Measurements from ENCODE around the gene BACE1-AS. TPM values are rescaled to one million over a fixed set of nuclear protein-coding genes. Genes with fewer than 3 reads are reported as not detected.
A peak's percentile ranks its signal among the peaks of the same experiment; 100 is the strongest.
"Not testable (repeated sequence)": the region's sequence is repeated elsewhere in the genome, so short reads cannot be mapped to it uniquely, and the experiment has no call there.

Gene BACE1-AS
- total RNA-seq, 2 donors from 2014 or later: 9.7 to 10.1 TPM

DNA sequence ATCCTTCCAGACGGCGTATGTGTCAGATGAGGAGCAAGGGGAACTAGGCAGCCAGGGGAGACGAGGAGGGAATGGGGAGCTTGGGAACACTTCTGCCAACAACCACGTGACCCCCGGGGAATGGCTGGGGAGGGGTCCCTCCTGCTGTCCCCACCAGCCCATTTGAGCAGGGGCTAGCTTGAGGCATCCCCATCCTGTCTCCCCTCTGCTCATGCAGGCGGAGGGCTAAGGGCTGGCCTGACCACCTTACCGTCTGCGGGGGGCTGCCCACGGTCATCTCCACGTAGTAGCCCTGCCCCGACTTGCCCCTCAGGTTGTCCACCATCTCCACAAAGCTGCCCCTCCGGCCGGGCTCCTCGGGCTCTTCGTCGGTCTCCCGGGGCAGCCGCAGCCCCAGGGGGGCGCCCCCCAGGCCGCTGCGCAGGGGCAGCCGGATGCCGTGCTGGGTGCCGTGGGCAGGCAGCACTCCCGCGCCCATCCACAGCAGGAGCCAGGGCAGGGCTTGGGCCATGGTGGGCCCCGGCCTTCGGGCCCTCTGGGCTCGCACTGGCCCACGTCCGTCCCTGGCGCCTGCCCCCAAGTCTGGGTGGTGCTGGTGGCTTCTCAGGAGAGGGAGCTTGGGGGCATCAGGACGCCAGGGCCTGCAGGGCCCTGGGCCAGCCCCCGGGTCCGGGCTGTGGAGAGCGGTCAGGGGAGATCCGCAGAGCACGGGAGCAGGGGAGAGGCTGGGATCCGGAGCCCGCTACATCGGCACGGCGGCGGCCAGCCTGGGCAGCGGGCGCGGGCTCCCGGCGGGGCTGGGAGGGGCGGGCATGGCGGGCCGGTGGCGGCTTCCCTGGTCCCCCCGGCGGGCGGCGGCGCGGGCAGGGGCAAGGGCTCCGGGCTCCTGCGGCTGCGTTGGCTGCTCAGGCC is 24.4 kb downstream of the BACE1-AS start:
- DNase-seq (ENCODE audit: low spot score): peak; percentile 78
- intact Hi-C loops (cut with DNase I): loop anchor here in 1 of 2 donors (1.0 kb wide), 1 partner anchor 24 kb away; no protein-coding TSS in a partner anchor

DNA sequence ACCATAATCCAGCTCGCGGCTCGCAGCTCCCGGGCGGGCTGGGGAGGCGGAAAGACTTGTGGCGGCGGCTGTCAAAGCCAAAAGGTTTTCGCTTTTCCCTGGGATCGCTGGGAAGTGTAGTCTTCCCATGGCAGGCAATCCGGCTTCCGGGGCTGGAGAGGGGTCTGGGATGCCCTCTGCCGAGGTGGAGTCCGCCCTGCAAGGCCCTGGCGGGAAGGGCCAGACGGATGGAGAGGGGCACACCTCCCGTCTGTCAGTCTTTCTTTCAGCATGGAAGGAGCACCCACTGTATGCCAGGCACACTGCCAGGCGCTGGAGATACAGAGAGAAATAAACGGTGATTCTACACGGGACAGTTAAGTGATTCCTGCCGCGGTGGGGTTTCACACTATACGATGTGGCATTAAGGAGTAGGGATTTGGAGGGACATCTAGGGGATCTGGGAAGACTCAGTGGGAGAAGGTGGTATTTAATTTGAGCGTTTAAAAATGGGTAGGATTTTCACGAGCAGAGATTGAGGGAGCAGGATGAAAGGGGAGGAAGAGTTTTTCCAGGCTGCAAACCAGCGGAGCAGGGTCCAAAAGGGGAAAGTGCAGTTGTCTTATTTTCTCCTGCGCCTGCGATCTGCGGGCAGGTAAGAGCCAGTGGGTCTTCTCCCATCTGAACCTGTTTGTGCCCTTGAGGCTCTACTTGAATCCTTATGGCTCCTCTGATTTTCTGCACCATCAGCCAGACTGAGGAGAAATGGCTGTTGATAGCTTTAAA is 25.2 kb downstream of the BACE1-AS start, which contains the start of gene BACE1:
Gene BACE1, minus strand, starts transcription at position 60 of the 765 bp plus-strand sequence. CDS start 461 bp downstream, outside the sequence.
- intact Hi-C loops (cut with DNase I): loop anchor here in 1 of 2 donors (1.0 kb wide), 1 partner anchor 23 kb away; no protein-coding TSS in a partner anchor
- DNase-seq (ENCODE audit: low spot score): peak; percentile 94

DNA sequence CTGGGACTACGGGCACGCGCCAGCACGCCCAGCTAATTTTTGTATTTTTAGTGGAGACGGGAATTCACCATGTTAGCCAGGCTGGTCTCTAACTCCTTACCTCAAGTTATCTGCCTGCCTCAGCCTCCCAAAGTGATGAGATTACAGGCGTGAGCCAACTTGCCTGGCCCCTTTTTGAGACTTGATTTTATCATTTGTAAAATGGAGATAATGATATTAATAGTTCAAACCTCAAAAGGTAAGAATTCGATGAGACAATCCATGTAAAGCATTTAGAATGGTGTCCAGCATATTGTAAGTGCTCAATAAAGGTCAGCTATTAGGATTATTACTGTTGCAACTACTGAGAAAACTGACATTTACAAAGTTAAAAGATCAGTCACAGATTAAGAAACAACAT is 27.6 kb downstream of the BACE1-AS start:
- no peak for DNase-seq (ENCODE audit: low spot score)
- intact Hi-C loops (cut with DNase I): no loop called here

DNA sequence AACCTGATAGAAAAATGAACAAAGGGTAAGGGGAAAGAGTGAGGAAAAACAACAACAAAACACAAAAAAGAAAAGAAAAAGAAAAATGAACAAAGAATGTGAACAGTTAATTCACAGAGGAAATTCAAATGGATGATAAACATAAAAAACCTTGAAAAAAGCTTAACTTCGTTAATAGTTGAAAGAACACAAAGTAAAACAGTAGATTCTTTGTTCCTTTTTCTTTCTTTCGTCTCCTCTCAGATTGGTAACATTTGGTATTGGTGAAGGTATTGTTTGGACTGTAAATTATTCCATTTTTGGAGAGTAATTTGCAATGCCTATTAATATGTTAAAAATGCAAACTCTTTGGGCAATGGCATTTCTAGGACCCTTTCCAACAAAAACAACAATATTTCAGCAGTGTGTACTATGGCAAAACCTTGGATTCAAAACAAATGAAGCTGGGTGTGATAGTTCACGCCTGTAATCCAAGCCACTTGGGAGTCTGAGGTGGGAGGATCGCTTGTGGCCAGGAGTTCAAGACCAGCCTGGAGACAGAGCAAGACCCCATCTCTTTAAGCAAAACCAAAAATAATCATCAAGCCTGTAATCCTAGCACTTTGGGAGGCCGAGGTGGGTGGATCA is 28.2 kb downstream of the BACE1-AS start:
- intact Hi-C loops (cut with DNase I): no loop called here
- DNase-seq (ENCODE audit: low spot score): no peak

DNA sequence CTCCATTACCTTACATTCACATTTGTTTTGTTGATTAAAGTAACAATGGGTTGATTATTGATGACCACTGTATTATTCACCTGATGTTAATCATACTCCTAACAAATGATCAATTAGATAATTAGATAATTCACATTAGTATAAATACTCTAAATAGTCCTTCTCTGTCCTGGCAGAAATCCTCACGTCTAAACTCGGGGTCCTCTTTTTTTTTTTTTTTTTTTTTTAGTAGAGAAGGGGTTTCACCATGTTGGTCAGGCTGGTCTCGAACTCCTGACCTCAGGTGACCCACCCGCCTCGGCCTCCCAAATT is 36.1 kb downstream of the BACE1-AS start:
- intact Hi-C loops (cut with DNase I); DNase-seq (ENCODE audit: low spot score): not testable (repeated sequence)

DNA sequence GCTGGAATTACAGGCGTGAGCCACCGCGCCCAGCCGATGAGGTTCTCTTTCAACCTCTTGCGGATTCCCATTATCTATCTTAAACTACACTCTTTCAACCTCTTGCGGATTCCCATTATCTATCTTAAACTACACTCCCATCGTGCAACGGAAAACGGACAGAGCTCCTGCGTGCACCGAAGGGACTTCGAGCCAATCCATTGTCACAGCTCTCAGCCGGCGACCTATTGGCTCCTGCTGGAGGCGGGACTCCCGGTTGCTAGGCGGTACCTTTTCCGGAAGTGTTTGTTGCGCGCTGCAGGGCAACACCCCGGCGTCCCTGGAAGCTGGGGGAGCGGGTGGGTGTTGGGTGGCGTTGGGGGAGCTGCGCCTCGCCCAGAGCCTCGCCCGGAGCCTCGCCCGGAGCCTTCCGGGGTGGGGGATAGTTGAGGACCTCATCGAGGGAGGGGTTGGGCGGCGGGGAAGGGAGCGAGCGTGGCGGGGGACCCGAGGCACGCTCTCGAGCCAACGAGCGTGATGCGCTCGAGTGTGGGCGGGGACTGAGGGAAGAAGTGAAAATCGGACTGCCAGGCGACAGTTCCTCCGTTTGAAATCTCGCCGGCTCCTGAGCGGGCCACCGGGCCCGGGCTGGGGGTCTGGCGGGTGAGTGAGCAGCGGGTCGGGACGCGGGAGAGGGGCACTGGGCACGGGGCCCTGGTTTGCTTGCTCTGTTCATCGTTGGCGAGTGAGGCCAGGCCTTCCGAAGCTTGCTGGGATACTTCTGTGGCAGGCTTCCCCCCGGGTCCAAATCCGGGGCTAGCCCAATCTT is 36.6 kb downstream of the BACE1-AS start, which contains the start of gene CEP164:
Gene CEP164, plus strand, starts transcription at position 288 of the 808 bp plus-strand sequence. CDS start 10,733 bp downstream, outside the sequence.
- peak; percentile 99 for DNase-seq (ENCODE audit: low spot score)
- intact Hi-C loops (cut with DNase I): no loop called here

DNA sequence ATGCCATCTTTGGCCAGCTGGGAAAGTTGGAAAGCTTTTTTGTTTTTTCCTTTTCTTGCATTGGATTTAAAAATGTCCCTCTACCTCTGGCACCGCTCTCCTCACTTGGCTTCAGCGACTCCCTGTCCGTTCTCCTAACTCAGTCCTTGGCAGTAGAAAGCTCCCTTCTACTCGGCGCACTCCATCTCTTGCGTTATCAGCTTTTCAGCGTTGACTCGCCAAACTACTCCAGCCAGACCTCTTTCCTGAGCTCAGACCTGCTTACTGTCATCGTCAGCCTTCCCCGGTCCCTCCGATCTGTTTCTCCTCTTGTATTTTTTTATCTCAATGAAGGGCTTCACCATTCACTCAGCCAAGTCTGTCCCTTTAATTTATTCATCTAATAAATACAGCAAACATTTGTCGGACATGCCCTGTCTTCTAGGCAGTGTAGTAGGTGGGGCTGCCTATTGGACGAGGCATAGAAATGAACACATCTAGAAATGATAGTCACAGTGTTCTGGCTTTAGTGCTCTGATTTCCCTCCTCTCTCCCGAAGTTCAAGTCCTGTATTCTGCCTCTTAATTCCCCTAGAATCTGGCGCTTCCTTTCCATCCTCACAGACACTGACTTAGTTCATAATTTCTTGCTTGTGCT is 37.3 kb downstream of the BACE1-AS start:
- intact Hi-C loops (cut with DNase I): no loop called here
- DNase-seq (ENCODE audit: low spot score): no peak

DNA sequence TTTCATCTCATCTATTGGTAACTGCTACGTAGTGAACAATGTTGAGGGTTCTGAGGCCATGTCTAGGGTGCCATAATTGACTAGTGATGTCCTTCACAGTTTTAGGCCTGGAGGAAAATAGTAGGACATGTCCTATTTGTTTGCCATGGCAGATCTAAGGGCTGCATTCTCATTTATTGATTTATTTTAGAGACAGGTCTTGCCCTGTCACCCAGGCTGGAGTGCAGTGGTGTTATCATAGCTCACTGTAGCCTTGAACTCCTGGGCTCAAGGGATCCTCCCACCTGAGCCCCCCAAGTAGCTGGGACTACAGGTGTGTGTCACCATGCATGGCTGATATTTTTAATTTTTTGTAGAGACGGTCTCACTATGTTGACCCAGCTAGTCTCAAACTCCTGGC is 41.7 kb downstream of the BACE1-AS start:
- DNase-seq (ENCODE audit: low spot score): no peak
- intact Hi-C loops (cut with DNase I): no loop called here

DNA sequence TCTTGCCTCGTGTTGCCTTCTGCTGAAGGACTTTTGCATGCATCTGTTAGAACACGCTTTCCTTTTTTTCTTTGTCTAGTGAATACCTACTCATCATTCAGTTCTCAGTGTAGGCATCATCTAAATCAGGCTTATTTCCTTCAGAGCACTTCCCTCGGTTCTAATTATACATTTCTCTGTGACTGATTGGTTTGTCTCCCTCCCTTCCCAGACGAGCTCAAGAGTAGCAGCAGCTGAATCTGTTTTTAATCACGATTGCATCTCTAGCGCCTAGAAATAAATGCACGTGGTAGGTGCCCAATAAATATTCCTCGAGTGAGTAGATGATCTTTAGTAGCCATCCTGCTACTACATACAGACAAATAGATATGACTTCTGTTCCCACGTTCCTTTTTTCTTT is 42.8 kb downstream of the BACE1-AS start:
- no peak for DNase-seq (ENCODE audit: low spot score)
- intact Hi-C loops (cut with DNase I): no loop called here

DNA sequence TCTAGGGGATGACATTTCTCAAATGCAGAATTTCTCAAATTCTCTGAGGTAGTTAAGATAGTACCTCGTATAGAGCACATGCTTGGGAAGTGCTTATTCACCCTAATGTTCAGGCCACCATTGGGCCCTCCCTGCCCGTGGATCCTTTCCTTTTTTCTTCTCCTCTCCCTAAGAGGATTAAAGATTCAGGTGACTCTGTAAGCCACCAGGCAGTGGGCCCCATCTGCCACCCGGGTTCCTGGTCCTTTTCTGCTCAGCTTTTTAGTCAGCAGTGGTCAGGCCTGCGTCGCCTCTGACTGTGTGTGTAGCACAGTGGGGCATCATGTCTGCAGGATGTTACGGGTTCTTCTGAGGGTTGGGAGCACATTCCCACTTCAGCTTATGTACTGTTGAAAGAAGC is 43.8 kb downstream of the BACE1-AS start:
- intact Hi-C loops (cut with DNase I): no loop called here
- DNase-seq (ENCODE audit: low spot score): peak; percentile 38

DNA sequence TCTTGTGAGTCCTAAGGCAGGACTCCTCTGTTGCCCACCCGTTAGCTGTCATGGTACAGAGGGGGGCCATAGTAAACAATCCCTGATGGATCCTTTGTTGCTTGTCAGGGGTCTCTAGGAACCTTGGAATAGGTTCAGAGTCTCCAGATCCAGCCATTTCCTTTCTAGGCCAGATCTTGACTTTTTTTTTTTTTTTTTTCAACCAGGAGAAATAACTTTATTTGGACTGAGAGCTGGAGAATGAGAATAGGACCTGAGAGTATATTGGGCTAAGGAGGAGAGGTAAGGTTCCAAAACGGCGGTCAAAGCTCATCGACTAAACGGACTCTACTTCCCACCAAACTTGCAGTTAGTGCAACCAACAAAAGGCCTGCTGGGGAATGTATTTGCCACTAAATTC is 44.3 kb downstream of the BACE1-AS start:
- DNase-seq (ENCODE audit: low spot score): no peak
- intact Hi-C loops (cut with DNase I): no loop called here

DNA sequence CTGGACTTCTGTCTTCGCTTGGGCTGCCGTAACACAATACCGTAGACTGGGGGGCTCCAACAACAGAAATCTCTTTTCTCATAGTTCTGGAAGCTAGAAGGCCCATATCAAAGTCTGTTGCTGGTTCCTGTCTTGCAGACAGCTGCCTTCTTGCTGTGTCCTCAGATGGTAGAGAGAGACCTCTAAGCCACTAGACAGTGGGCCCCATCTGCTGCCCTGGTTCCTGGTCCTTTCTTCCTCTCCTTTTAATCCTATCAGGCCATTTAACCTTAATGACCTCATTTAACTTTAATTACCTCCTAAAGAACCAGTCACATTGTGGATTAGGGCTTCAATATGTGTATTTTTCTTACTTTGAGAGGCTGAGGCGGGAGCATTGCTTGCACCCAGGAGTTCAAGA is 45.9 kb downstream of the BACE1-AS start:
- no peak for DNase-seq (ENCODE audit: low spot score)
- intact Hi-C loops (cut with DNase I): no loop called here

Other genes starting within 250 kb of the BACE1-AS start
- 10 to 100 TPM; 43.8 to 53.4 TPM for gene SIK3, start 192.9 kb upstream of the BACE1-AS start, total RNA-seq
- 10 to 100 TPM; 56.4 to 61.2 TPM for gene PAFAH1B2, start 147.1 kb upstream of the BACE1-AS start, total RNA-seq
- gene SIDT2, start 112.6 kb upstream of the BACE1-AS start, total RNA-seq: 10 to 100 TPM; 39.2 to 49.5 TPM
- 1,000 to 10,000 TPM; 5,409 to 9,264 TPM for gene TAGLN, start 92.0 kb upstream of the BACE1-AS start, total RNA-seq
- 10 to 100 TPM; 41.9 to 48.6 TPM for gene PCSK7, start 59.3 kb upstream of the BACE1-AS start, total RNA-seq
- gene RNF214, start 58.7 kb upstream of the BACE1-AS start, total RNA-seq: 10 to 100 TPM; 24.8 to 25.7 TPM
- 10 to 100 TPM; 25.2 to 36.1 TPM for gene BACE1, start 24.9 kb downstream of the BACE1-AS start, total RNA-seq
- 10 to 100 TPM; 23.1 to 28.2 TPM for gene CEP164, start 36.5 kb downstream of the BACE1-AS start, total RNA-seq

Measured in posterior vena cava (tissue), 2 donors.